NCI-H2227 treated with DMSO at 0.1 percent for 48 hours (cell line): ENCODE data around the gene MEGF9.

Source experiments
- DNase-seq: peaks from one replicate; lab custom pipeline; 2025; lab: John Stamatoyannopoulos, UW

Gene MEGF9

GRCh38 chr9:120621941-120622340 is 92.3 kb downstream of the MEGF9 start:
- DNase-seq = no peak

- peak; percentile 60 for DNase-seq
Observed at GRCh38 chr9:120619751-120620655, 94.3 kb downstream of the MEGF9 start.

- no peak for DNase-seq
Observed at GRCh38 chr9:120616966-120617935, 97.0 kb downstream of the MEGF9 start.

- no peak for DNase-seq
Observed at GRCh38 chr9:120612218-120612617, 102.1 kb downstream of the MEGF9 start.

GRCh38 chr9:120611690-120612068 is 102.6 kb downstream of the MEGF9 start:
- no peak for DNase-seq

- no peak for DNase-seq
Observed at GRCh38 chr9:120610975-120611689, 103.1 kb downstream of the MEGF9 start.

- DNase-seq = no peak
Observed at GRCh38 chr9:120609636-120610035, 104.6 kb downstream of the MEGF9 start.

GRCh38 chr9:120608421-120608820 is 105.8 kb downstream of the MEGF9 start:
- no peak for DNase-seq

- DNase-seq = no peak
Observed at GRCh38 chr9:120603591-120603990, 110.7 kb downstream of the MEGF9 start.

GRCh38 chr9:120603010-120603409 is 111.3 kb downstream of the MEGF9 start:
- no peak for DNase-seq

- DNase-seq = no peak
Observed at GRCh38 chr9:120593955-120594277, 120.4 kb downstream of the MEGF9 start.

- DNase-seq = no peak
Observed at GRCh38 chr9:120593250-120593954, 120.9 kb downstream of the MEGF9 start.

GRCh38 chr9:120592210-120592609 is 122.1 kb downstream of the MEGF9 start:
- DNase-seq = no peak

- DNase-seq = no peak
Observed at GRCh38 chr9:120587328-120587727, 126.9 kb downstream of the MEGF9 start.

- DNase-seq = no peak
Observed at GRCh38 chr9:120583958-120584369, 130.3 kb downstream of the MEGF9 start.

GRCh38 chr9:120580051-120580896 is 134.0 kb downstream of the MEGF9 start, which contains the start of gene CDK5RAP2:
CDK5RAP2 (minus strand) TSS chr9:120580167; CDS start chr9:120579978, 189 bp downstream.
- DNase-seq = peak; percentile 93

GRCh38 chr9:120579139-120580050 is 134.9 kb downstream of the MEGF9 start:
- DNase-seq = no peak

- DNase-seq = no peak
Observed at GRCh38 chr9:120574473-120574872, 139.8 kb downstream of the MEGF9 start.

- DNase-seq = no peak
Observed at GRCh38 chr9:120572472-120572871, 141.8 kb downstream of the MEGF9 start.
